ENCODE results near the gene FAM9C. TPM values are rescaled to one million over a fixed set of nuclear protein-coding genes. Genes with fewer than 3 reads are reported as not detected.
"Not testable (repeated sequence)": the region's sequence is repeated elsewhere in the genome, so short reads cannot be mapped to it uniquely, and the experiment has no call there.

Gene FAM9C
- total and polyA plus RNA-seq, 7 experiments from 2014 or later: 0.16 to 0.19 TPM; not detected in 5

GRCh38 chrX:13090027-13090338 lies 45.6 kb upstream of the FAM9C start:
- Mint-ChIP-seq H3K4me3 (peak overlapping the region in 9 of 10 donors; percentile 37 to 84 (median 75)), H3K36me3 (peaks cover 0 to 8% (median 0%) of the 10 kb centered on the region in 5 donors), H3K9me3 (peaks cover 0 to 2% (median 0%) of the 10 kb centered on the region in 11 donors), H3K27ac (peak overlapping the region; percentile 88 to 99 (median 95)), H3K4me1 (peaks cover 22 to 99% (median 91%) of the 10 kb centered on the region in 7 donors), H3K27me3 (no peaks in the 10 kb centered on the region)
- Histone ChIP-seq H3K27me3 (ENCODE audit: control insufficient read depth in 2 of 2, insufficient read depth in 2 of 2, low read length in 2 of 2) (no peaks in the 10 kb centered on the region), H3K4me1 (ENCODE audit: control insufficient read depth in 2 of 2, insufficient read depth in 2 of 2, low read length in 2 of 2) (peaks cover 80 to 82% of the 10 kb centered on the region in 2 donors), H3K27ac (ENCODE audit: low read depth, low read length) (peak overlapping the region; percentile 88), H3K9me3 (ENCODE audit: control insufficient read depth in 2 of 3, low read length in 3 of 3) (no peaks in the 10 kb centered on the region), H3K4me3 (ENCODE audit: low read length) (peak overlapping the region; percentile 19), H3K36me3 (ENCODE audit: control insufficient read depth in 2 of 3, insufficient read depth in 3 of 3, low read length in 3 of 3) (no peaks in the 10 kb centered on the region)
- DNase-seq: no peak
- intact Hi-C loops (cut with micrococcal nuclease): loop anchor here (5.0 to 10.0 kb wide), 9 partner anchors 165 to 945 kb away; partner anchors contain the start of gene TCEANC (in 2 of the 2)
- ChIA-PET CTCF (interaction anchor here (0.7 to 4.8 kb wide), 5 partner anchors 8 to 142 kb away, joined by 3 to 101 read pairs (median 26); no protein-coding TSS in a partner anchor), POLR2A (interaction anchor here (0.5 to 24.1 kb wide), 13 partner anchors 9 to 138 kb away, joined by 3 to 1322 read pairs (median 16); partner anchors contain the start of gene TMSB4X)
- no peak for ATAC-seq

- H3K36me3 Mint-ChIP-seq: peaks cover 0 to 8% (median 0%) of the 10 kb centered on the region in 5 donors
- Histone ChIP-seq H3K36me3 (ENCODE audit: control insufficient read depth in 2 of 3, insufficient read depth in 3 of 3, low read length in 3 of 3) (no peaks in the 10 kb centered on the region), H3K4me1 (ENCODE audit: control insufficient read depth in 2 of 2, insufficient read depth in 2 of 2, low read length in 2 of 2) (peaks cover 78% of the 10 kb centered on the region in 2 donors), H3K4me3 (ENCODE audit: low read length) (peak overlapping the region; percentile 34), H3K9me3 (ENCODE audit: control insufficient read depth in 2 of 3, low read length in 3 of 3) (no peaks in the 10 kb centered on the region), H3K27me3 (ENCODE audit: control insufficient read depth in 2 of 2, insufficient read depth in 2 of 2, low read length in 2 of 2) (no peaks in the 10 kb centered on the region), H3K27ac (ENCODE audit: low read depth, low read length) (peak overlapping the region; percentile 88)
- H3K27me3 Mint-ChIP-seq: no peaks in the 10 kb centered on the region
- DNase-seq (peak in 4 of 9 donors; percentile 16 to 26 (median 22)), ATAC-seq (no peak)
- intact Hi-C loops (cut with micrococcal nuclease): loop anchor here in 1 of 2 donors (5.0 kb wide), 1 partner anchor 1326 kb away; no protein-coding TSS in a partner anchor
- H3K27ac Mint-ChIP-seq: peak overlapping the region; percentile 94 to 99 (median 98)
- ChIA-PET POLR2A (interaction anchor here (0.9 to 24.1 kb wide), 9 partner anchors 9 to 136 kb away, joined by 3 to 1322 read pairs (median 269); partner anchors contain the start of gene TMSB4X), CTCF (interaction anchor here (1.0 to 4.2 kb wide), 9 partner anchors 14 to 400 kb away, joined by 3 to 29 read pairs (median 9); no protein-coding TSS in a partner anchor)
- peaks cover 14 to 99% (median 86%) of the 10 kb centered on the region in 7 donors for H3K4me1 Mint-ChIP-seq
- peaks cover 0 to 2% (median 0%) of the 10 kb centered on the region in 11 donors for H3K9me3 Mint-ChIP-seq
- peak overlapping the region; percentile 72 to 89 (median 82) for H3K4me3 Mint-ChIP-seq
Observed at GRCh38 chrX:13088156-13088487, 43.7 kb upstream of the FAM9C start.

GRCh38 chrX:13087322-13088155 lies 43.1 kb upstream of the FAM9C start:
- ChIA-PET POLR2A (interaction anchor here (0.5 to 24.1 kb wide), 21 partner anchors 8 to 647 kb away, joined by 3 to 1322 read pairs (median 5); partner anchors contain the start of genes FAM9C, OFD1, TMSB4X and TRAPPC2), CTCF (interaction anchor here (0.6 to 4.2 kb wide), 14 partner anchors 13 to 401 kb away, joined by 3 to 29 read pairs (median 6); no protein-coding TSS in a partner anchor)
- H3K27ac ChIP-seq (ENCODE audit: low read depth, low read length): peak overlapping the region; percentile 88
- peak; percentile 77 for ATAC-seq
- H3K4me3 Mint-ChIP-seq: peak overlapping the region; percentile 72 to 89 (median 82)
- H3K27ac Mint-ChIP-seq: peak overlapping the region; percentile 94 to 99 (median 98)
- peaks cover 79 to 81% of the 10 kb centered on the region in 2 donors for H3K4me1 ChIP-seq (ENCODE audit: control insufficient read depth in 2 of 2, insufficient read depth in 2 of 2, low read length in 2 of 2)
- peaks cover 15 to 99% (median 86%) of the 10 kb centered on the region in 7 donors for H3K4me1 Mint-ChIP-seq
- H3K36me3 ChIP-seq (ENCODE audit: control insufficient read depth in 2 of 3, insufficient read depth in 3 of 3, low read length in 3 of 3): no peaks in the 10 kb centered on the region
- no peaks in the 10 kb centered on the region for H3K27me3 ChIP-seq (ENCODE audit: control insufficient read depth in 2 of 2, insufficient read depth in 2 of 2, low read length in 2 of 2)
- peak in 8 of 9 donors; percentile 54 to 94 (median 88) for DNase-seq
- no peaks in the 10 kb centered on the region for H3K9me3 ChIP-seq (ENCODE audit: control insufficient read depth in 2 of 3, low read length in 3 of 3)
- intact Hi-C loops (cut with micrococcal nuclease): loop anchor here (1.0 to 5.0 kb wide), 7 partner anchors 36 to 1325 kb away; no protein-coding TSS in a partner anchor
- H3K27me3 Mint-ChIP-seq: no peaks in the 10 kb centered on the region
- H3K4me3 ChIP-seq (ENCODE audit: low read length): peak overlapping the region; percentile 70
- peaks cover 0 to 5% (median 0%) of the 10 kb centered on the region in 5 donors for H3K36me3 Mint-ChIP-seq
- H3K9me3 Mint-ChIP-seq: peaks cover 0 to 2% (median 0%) of the 10 kb centered on the region in 11 donors

GRCh38 chrX:13086793-13087321 lies 42.4 kb upstream of the FAM9C start:
- ATAC-seq; H3K9me3 ChIP-seq (ENCODE audit: control insufficient read depth in 2 of 3, low read length in 3 of 3); H3K9me3 Mint-ChIP-seq; H3K27me3 Mint-ChIP-seq; H3K27me3 ChIP-seq (ENCODE audit: control insufficient read depth in 2 of 2, insufficient read depth in 2 of 2, low read length in 2 of 2); H3K36me3 Mint-ChIP-seq; H3K36me3 ChIP-seq (ENCODE audit: control insufficient read depth in 2 of 3, insufficient read depth in 3 of 3, low read length in 3 of 3): not testable (repeated sequence)
- Histone ChIP-seq H3K4me3 (ENCODE audit: low read length) (peak overlapping the region; percentile 70), H3K27ac (ENCODE audit: low read depth, low read length) (peak overlapping the region; percentile 88), H3K4me1 (ENCODE audit: control insufficient read depth in 2 of 2, insufficient read depth in 2 of 2, low read length in 2 of 2) (peaks cover 81 to 83% of the 10 kb centered on the region in 2 donors)
- intact Hi-C loops (cut with micrococcal nuclease): loop anchor here (1.0 to 5.0 kb wide), 7 partner anchors 36 to 1325 kb away; no protein-coding TSS in a partner anchor
- ChIA-PET CTCF (interaction anchor here (0.8 to 4.2 kb wide), 13 partner anchors 56 to 401 kb away, joined by 3 to 29 read pairs (median 6); no protein-coding TSS in a partner anchor), POLR2A (interaction anchor here (0.7 to 24.1 kb wide), 20 partner anchors 11 to 648 kb away, joined by 3 to 1322 read pairs (median 6); partner anchors contain the start of genes FAM9C, OFD1, TMSB4X and TRAPPC2)
- Mint-ChIP-seq H3K4me3 (peak overlapping the region; percentile 72 to 89 (median 82)), H3K4me1 (peaks cover 21 to 99% (median 86%) of the 10 kb centered on the region in 7 donors), H3K27ac (peak overlapping the region; percentile 94 to 99 (median 98))
- peak in 1 of 9 donors; percentile 15 for DNase-seq

- peaks cover 23 to 99% (median 86%) of the 10 kb centered on the region in 7 donors for H3K4me1 Mint-ChIP-seq
- H3K4me1 ChIP-seq (ENCODE audit: control insufficient read depth in 2 of 2, insufficient read depth in 2 of 2, low read length in 2 of 2): peaks cover 81 to 82% of the 10 kb centered on the region in 2 donors
- CTCF ChIA-PET: interaction anchor here (0.7 to 4.2 kb wide), 15 partner anchors 11 to 402 kb away, joined by 3 to 29 read pairs (median 4); no protein-coding TSS in a partner anchor
Observed at GRCh38 chrX:13086076-13086475, 41.7 kb upstream of the FAM9C start.

More at GRCh38 chrX:13086076-13086475, 41.7 kb upstream of the FAM9C start:
- Mint-ChIP-seq H3K36me3 (peaks cover 0 to 5% (median 0%) of the 10 kb centered on the region in 5 donors), H3K4me3 (peak overlapping the region; percentile 72 to 89 (median 83)), H3K27ac (peak overlapping the region; percentile 94 to 99 (median 98)), H3K9me3 (peaks cover 0 to 2% (median 0%) of the 10 kb centered on the region in 11 donors), H3K27me3 (no peaks in the 10 kb centered on the region)
- POLR2A ChIA-PET: interaction anchor here (0.7 to 24.1 kb wide), 15 partner anchors 10 to 402 kb away, joined by 3 to 1322 read pairs (median 11); partner anchors contain the start of genes FAM9C and TMSB4X
- Histone ChIP-seq H3K36me3 (ENCODE audit: control insufficient read depth in 2 of 3, insufficient read depth in 3 of 3, low read length in 3 of 3) (no peaks in the 10 kb centered on the region), H3K27ac (ENCODE audit: low read depth, low read length) (peak overlapping the region; percentile 88), H3K9me3 (ENCODE audit: control insufficient read depth in 2 of 3, low read length in 3 of 3) (no peaks in the 10 kb centered on the region), H3K27me3 (ENCODE audit: control insufficient read depth in 2 of 2, insufficient read depth in 2 of 2, low read length in 2 of 2) (no peaks in the 10 kb centered on the region), H3K4me3 (ENCODE audit: low read length) (peak overlapping the region; percentile 70)
- intact Hi-C loops (cut with micrococcal nuclease): loop anchor here (2.0 to 5.0 kb wide), 3 partner anchors 35 to 1324 kb away; no protein-coding TSS in a partner anchor
- no peak for ATAC-seq
- DNase-seq: no peak
